NOMO-1 (cell line): Measurements from ENCODE around the gene SMARCAD1.

Experiments
- DNase-seq, 2 experiments: peaks; one replicate each; lab custom pipeline; 2025; ENCODE audit not compliant: unreplicated experiment in 2 of 2; lab: John Stamatoyannopoulos, UW

SMARCAD1 gene

DNA sequence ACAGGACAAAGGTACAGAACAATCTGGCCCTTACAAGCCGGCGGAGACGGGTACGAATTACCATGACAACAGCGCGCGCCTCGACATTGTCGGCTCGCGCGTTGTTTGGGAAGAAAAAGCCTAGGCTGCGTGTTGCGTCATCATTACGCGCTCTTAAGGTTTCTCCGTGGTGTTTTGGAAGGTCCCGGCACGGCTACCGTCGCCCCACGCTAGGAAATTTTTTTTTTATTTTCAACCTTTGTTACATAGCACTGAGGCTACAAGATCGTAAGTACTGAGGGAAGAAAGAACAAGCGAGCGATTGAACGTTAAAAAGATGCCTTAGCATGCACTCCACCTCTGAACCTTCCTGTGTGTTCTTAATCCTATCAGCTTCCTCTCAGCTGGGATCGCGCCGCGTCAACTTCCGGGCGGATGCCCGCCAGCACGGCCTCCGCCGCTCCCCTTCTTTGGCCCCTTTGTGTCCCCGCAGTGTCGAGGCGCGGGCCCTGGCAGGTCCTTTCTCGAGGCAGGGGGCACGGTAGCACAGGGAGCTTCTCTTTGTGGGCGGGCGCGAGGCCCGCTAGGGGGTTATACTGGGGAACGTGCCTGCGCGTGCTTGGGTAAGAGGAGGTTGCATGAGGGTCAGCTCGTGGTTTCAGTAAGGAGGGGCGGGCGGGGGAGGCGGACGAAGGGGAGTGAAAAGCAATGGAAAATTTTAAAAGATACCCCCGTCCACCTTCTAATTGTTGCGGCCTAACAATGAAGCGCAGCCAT is at the start of gene SMARCAD1:
TSS of gene SMARCAD1 (plus strand) at position 397 of the 756 bp plus-strand sequence. CDS start 530 bp downstream, outside the sequence.
- DNase-seq: peak; percentile 85 to 92

DNA sequence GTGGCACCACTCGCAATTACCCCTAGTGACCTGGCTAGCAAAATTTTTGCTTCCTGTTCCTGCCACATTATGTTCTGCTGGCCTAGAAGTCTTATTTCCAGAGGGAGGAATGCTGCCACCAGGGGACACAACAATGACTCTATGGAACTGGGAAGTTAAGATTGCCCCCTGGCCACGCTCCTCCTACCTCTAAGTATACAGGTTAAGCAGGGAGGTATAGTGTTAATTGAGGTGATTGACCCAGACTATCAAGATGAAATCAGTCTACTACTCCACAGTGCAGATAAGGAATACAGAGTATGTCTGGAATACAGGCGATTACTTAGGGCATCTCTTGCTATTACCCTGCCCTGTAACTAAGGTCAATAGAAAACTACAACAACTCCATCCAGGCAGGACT is 48.8 kb upstream of the SMARCAD1 start:
- DNase-seq: no peak

DNA sequence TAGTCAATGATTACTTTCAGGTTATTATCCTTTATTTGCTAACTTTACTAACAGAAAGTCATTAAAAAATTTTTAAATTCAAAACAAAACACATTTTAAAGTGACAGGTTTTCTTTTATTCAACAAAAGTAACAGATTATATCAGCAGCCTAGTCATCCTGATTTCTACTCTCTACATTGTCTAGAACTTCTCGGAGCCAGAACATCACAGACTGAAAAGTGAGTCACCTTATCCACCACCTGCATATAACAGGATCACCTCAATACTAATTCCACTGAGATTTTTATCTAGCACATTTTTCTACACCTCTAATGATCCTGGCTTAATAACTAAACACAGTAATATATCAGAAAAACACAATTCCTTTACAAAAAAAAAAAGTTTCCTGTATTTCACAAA is 47.9 kb upstream of the SMARCAD1 start:
- no peak for DNase-seq

DNA sequence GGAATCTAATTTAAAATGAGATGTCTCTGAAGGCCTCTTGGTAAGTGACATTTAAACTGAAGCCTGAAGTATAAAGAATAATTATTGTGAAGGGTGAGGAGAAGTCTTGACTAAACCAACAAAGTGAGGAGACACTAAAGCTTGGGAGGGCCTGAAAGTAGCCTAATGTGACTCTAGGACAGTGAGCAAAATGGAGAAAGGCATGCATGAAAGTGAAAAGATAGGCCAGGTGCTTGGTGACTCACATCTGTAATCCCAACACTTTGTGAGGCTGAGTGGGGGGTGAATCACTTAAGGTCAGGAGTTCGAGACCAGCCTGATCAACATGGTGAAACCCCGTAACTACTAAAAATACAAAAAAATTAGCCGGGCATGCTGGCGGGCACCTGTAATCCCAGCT is 46.9 kb upstream of the SMARCAD1 start:
- no peak for DNase-seq

GRCh38 chr4:94165256-94165655 is 42.4 kb upstream of the SMARCAD1 start:
- DNase-seq: no peak

DNA sequence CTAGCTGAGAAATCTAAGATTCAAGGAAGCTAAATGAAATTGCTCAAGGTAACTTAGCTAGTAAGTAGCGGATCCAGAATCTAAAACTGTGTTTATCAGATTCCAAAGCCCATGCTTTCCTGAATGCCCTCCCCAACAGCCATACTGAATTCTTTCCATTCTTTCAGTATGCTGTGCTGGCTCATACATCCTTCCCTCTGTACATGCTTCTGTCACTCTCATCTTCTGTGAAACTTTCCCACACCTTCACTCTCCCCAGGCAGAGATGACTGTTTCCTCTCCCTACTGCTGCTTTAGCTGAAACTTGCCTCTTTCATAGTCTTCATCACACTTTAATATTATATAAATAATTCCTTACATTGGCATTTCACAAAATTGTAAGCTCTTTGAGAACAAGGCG is 39.3 kb upstream of the SMARCAD1 start:
- no peak for DNase-seq

DNA sequence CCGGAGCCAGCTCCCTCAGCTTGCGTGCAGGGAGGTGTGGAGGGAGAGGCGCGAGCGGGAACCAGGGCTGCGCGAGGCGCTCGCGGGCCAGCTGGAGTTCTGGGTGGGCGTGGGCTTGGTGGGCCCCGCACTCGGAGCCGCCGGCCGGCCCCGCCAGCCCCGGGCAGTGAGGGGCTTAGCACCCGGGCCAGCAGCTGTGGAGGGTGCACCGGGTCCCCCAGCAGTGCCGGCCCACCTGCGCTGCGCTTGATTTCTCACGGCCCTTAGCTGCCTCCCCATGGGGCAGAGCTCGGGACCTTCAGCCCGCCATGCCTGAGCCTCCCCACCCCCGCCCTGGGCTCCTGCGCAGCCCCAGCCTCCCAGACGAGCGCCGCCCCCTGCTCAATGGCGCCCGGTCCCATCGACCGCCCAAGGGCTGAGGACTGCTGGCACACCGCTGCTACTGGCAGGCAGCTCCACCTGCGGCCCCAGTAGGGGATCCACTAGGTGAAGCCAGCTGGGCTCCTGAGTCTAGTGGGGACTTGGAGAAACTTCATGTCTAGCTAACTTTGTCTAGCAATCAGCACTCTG is 37.8 kb upstream of the SMARCAD1 start:
- no peak for DNase-seq

DNA sequence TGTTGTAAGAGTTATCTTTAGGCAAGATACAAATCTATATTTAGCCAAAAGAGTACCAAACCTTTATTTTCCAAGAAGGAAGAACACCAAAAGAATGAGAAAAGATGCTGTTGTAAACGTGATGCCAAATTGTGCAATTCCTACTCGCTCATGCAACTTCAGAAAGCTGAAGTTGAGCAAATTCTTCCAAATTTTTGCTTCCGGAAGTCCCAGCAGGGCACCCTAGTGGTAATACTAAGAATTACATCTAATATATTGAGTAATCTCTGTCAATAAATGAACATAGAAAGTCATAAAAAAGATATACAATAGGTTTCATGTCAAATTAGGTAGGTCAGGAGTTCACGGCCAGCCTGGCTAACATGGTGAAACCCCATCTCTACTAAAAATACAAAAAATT is 36.0 kb upstream of the SMARCAD1 start:
- DNase-seq: peak in 1 of 2 experiments; percentile 13

DNA sequence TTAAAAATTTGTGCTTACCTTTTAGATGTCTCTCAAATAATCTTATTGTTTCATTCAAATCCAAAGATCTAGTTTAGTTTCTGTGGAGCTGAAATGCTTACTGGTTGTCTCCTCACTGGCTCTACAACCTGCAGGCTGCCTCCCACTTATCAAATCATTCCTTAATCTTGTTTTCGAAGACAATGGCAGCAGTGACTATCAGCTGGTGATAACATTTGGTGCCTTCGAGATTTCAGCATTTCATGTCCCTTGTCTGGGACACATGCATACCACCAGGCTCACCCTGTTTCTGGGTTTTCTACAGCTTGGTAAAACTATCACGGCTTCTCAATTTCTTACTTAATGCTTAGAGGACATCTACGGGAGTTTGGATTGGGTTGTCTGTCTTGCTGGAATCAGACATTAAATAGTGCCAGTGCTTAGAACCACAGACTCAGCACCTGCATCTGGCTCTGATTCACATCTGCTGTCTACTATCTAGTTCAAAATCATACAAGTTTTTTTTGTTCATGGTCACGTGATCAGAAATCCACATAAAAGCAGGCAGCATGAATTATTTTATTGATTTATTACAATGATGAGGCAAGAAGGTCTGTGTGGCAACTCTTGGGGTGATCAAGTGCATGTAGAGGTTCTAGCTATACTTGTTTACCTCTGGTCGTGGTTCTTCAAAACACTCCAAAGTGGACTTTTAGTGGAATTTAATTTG is 32.0 kb upstream of the SMARCAD1 start:
- no peak for DNase-seq

DNA sequence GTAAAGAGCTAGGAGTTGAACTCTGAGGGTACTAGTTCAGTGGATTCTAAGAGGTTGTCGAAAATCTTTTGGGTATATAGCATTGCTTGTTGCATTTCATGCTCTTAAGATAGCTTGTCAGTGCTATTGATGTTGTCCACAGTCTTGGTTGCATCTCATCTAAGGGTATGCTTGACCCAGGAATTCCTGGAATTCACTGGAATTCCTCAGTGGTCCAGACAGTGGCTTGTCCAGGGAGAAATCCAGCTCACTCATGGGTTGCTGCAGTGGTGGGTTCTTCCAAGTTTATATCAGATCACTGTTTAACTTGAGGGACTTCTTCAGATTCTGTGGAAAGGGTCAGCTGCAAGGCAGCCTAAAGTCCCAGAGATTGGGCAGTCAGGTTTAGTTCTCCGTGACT is 29.8 kb upstream of the SMARCAD1 start:
- DNase-seq: no peak

- DNase-seq: no peak
These were observed 25.9 kb upstream of the SMARCAD1 start for GRCh38 chr4:94181815-94182214.

DNA sequence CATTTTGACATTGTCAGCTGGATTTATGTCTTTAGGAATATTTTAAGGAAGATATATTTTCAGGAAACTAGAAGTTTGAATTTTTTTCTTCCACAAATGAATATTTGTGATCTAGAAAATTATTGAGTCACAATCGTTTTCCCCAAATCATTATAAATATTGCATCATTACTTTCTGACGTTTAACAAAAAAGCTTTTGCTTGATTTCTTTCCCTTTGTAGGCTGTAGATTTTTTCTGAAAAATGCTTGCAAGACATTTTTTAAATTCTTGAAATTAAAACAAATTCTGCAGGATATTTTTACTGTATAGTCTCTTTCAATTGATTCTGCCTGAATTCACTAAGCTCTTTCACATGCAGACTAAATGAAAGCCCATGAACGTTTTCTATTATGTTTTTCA is 4.9 kb upstream of the SMARCAD1 start:
- DNase-seq: no peak

DNA sequence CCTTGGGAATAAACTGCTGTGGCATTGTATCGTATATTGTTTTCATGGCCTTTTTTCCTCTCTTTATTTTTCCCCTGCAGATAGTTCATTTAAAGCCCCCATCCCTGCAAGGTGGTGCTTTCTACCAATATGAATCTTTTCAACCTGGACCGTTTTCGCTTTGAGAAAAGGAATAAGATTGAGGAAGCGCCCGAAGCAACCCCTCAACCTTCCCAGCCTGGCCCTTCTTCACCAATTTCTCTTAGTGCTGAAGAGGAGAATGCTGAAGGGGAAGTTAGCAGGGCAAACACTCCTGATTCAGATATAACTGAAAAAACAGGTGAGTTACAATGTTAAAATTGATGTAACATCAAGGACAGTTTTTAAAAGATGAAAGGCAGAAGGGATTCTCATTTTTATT is 601 bp downstream of the SMARCAD1 start:
- peak in 1 of 2 experiments; percentile 25 for DNase-seq

DNA sequence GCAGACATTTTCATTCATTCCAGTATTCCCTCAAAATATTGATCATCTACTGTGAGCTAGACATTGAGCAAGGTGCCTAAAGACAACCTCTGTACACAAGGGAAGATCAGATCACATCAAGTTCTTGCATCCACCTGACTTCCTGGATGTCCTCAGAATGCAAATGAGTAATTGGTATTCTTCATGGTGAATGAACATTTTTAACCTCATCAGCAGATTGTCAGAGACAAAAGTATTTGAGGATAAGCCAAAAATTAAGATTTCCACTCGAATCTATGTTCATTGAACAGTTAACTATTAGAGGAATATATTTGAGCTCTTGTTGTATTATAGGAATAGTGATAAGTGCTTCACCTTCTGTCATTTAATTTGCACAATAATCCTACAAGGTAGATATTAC is 1.3 kb downstream of the SMARCAD1 start:
- DNase-seq: no peak

DNA sequence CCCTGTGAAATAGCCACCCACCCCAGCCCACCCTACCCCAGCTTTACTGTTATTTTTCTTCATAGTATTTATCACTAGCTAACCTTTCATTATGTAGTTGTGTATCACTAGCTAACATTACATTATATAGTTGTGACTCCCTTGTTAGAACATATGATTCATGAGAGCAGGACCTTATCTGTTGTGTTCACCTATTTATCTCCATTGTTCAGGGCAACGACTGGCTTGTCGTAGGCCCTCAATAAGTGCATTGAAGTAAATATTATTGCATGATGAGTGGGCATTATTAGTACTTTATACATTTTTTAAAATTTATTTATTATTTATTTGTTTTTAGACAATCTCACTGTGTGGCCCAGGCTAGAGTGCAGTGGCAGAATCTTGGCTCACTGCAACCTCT is 4.2 kb downstream of the SMARCAD1 start:
- DNase-seq: no peak

GRCh38 chr4:94214703-94215319 is 7.1 kb downstream of the SMARCAD1 start:
- DNase-seq: no peak

GRCh38 chr4:94216394-94216793 is 8.7 kb downstream of the SMARCAD1 start:
- DNase-seq: no peak

DNA sequence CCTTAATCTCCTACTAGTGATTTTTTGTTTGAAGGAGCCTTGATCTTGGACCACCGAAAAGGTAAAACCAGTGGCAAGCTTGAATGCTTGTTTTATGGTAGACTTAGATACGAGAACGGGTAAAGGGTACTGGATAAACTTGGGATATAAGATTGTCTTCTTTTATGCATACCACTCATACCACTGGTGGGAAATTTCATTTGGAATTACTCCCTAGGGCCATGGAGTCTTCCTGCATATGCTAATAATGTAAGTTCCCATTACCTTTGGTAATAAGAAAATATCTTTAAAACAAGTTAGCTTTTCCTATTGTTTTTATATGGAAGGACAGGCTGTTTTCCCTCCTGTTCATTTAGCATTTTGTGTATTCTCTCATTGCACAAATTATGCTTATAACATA is 11.7 kb downstream of the SMARCAD1 start:
- no peak for DNase-seq

DNA sequence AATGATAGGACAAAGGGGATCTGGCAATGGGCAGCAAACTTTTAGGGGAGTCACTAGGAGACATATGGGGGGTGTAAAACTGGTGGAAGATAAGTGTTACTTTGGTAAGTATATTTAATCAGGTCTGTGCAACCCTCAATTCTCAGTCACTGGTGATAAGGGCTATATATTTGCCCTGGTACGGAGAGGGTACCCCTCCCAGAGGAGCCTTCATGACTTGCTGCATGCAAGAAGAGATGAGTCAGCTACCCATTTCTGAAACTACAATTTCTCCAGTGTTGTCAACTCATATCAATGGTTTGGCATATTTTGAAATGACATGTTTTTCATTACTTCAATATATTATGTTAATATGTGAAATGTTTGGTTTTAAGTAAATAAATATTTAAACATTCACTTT is 14.3 kb downstream of the SMARCAD1 start:
- DNase-seq: no peak

- no peak for DNase-seq
These were observed 17.8 kb downstream of the SMARCAD1 start for GRCh38 chr4:94225449-94225848.

DNA sequence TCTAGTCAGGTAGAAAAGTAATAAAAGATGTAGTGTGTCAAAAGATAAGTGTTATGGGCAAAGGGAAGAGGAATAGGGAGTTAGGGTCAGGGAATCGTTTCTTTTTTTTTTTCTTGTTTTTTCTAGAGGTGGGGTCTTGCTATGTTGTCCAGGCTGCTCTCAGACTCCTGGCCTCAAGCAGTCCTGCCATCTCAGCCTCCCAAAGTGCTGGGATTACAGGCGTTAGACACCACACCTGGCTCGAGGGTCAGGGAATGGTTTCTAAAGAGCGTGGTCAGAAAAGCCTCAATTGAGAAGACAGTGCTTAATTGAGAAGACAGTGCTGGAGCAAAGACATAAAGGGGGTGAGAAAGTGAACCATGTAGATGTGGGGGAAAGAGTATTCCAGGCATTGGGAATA is 19.1 kb downstream of the SMARCAD1 start:
- DNase-seq: no peak
